Chondrocyte (in vitro differentiated cells): ENCODE measurements around the gene SIRPG. TPM values are rescaled to one million over a fixed set of nuclear protein-coding genes. Genes with fewer than 3 reads are reported as not detected.

Experiments
- DNase-seq: peaks from one replicate; pipeline ENCODE4 v3.0.0; 2021; ENCODE audit warnings: mixed read lengths, low spot score
- H3K27ac Mint-ChIP-seq: one replicate; pipeline ENCODE4 v1.8.0; 2021; ENCODE audit warnings: mild to moderate bottlenecking, moderate library complexity, mixed read lengths; ENCODE audit not compliant: unreplicated experiment
- H3K27me3 Mint-ChIP-seq: 2 replicates; pipeline ENCODE4 v1.8.0; 2021; ENCODE audit warnings: low read depth, mixed read lengths
- H3K36me3 Mint-ChIP-seq: 2 replicates; pipeline ENCODE4 v1.8.0; 2021; ENCODE audit warnings: low read depth, mixed read lengths
- H3K4me1 Mint-ChIP-seq: 2 replicates; pipeline ENCODE4 v1.8.0; 2021; ENCODE audit warnings: low read depth, mild to moderate bottlenecking, mixed read lengths
- H3K4me3 Mint-ChIP-seq: one replicate; pipeline ENCODE4 v1.8.0; 2021; ENCODE audit warnings: mild to moderate bottlenecking, moderate library complexity, mixed read lengths; ENCODE audit not compliant: unreplicated experiment
- H3K9me3 Mint-ChIP-seq: 2 replicates; pipeline ENCODE4 v1.8.0; 2021; ENCODE audit warnings: low read depth, mixed read lengths
- CTCF ChIP-seq: fragments of 200-600 bp; sonication (generic); IDR thresholded peaks from 2 replicates; pipeline ENCODE4 v1.5.0; 2021; ENCODE audit warnings: antibody characterized with exemption, mild to moderate bottlenecking, moderate library complexity
- total RNA-seq: library from RNA; stranded (reverse); gene quantifications from 3 replicates; pipeline ENCODE4 v1.2.1, GENCODE V29; 2021

Gene SIRPG
- total RNA-seq, 1 donor from 2014 or later, result not detected

- no peak for TF ChIP-seq CTCF
- Mint-ChIP-seq H3K36me3 (no peaks in the 10 kb centered on the region), H3K4me3 (no peak overlapping the region), H3K27ac (no peak overlapping the region), H3K27me3 (peaks cover 12% of the 10 kb centered on the region), H3K9me3 (no peaks in the 10 kb centered on the region), H3K4me1 (no peaks in the 10 kb centered on the region)
- DNase-seq, result no peak
Observed at GRCh38 chr20:1629321-1629720, 28.3 kb downstream of the SIRPG start.

GRCh38 chr20:1628621-1629020, 29.0 kb downstream of the SIRPG start:
- peaks cover 12% of the 10 kb centered on the region for H3K27me3 Mint-ChIP-seq
- H3K9me3 Mint-ChIP-seq, result no peaks in the 10 kb centered on the region
- no peak overlapping the region for H3K27ac Mint-ChIP-seq
- H3K4me1 Mint-ChIP-seq, result no peaks in the 10 kb centered on the region
- H3K4me3 Mint-ChIP-seq, result no peak overlapping the region
- no peak for TF ChIP-seq CTCF
- H3K36me3 Mint-ChIP-seq, result no peaks in the 10 kb centered on the region
- no peak for DNase-seq

- Mint-ChIP-seq H3K4me3 (no peak overlapping the region), H3K36me3 (no peaks in the 10 kb centered on the region), H3K27ac (no peak overlapping the region), H3K27me3 (peaks cover 14% of the 10 kb centered on the region), H3K4me1 (no peaks in the 10 kb centered on the region), H3K9me3 (no peaks in the 10 kb centered on the region)
- TF ChIP-seq CTCF, result no peak
- no peak for DNase-seq
Observed at GRCh38 chr20:1627200-1627550, 30.4 kb downstream of the SIRPG start.

GRCh38 chr20:1626528-1627199, 30.9 kb downstream of the SIRPG start:
- no peak for DNase-seq
- H3K9me3 Mint-ChIP-seq, result no peaks in the 10 kb centered on the region
- H3K27ac Mint-ChIP-seq, result no peak overlapping the region
- peaks cover 14% of the 10 kb centered on the region for H3K27me3 Mint-ChIP-seq
- no peak overlapping the region for H3K4me3 Mint-ChIP-seq
- no peaks in the 10 kb centered on the region for H3K4me1 Mint-ChIP-seq
- TF ChIP-seq CTCF, result no peak
- no peaks in the 10 kb centered on the region for H3K36me3 Mint-ChIP-seq

GRCh38 chr20:1625083-1625690, 32.4 kb downstream of the SIRPG start:
- DNase-seq, result no peak
- Mint-ChIP-seq H3K9me3 (no peaks in the 10 kb centered on the region), H3K4me1 (no peaks in the 10 kb centered on the region), H3K27ac (no peak overlapping the region), H3K36me3 (no peaks in the 10 kb centered on the region), H3K4me3 (no peak overlapping the region), H3K27me3 (peaks cover 14% of the 10 kb centered on the region)
- TF ChIP-seq CTCF, result no peak
